ENCODE data around the gene CHST4.
"Not testable (repeated sequence)": the region's sequence is repeated elsewhere in the genome, so short reads cannot be mapped to it uniquely, and the experiment has no call there.

The CHST4 gene

GRCh38 chr16:71570144-71570543 is 43.9 kb downstream of the CHST4 start:
- DNase-seq (ENCODE audit: low read depth): no peak

GRCh38 chr16:71572497-71573116 is 46.4 kb downstream of the CHST4 start:
- DNase-seq (ENCODE audit: low read depth): no peak

GRCh38 chr16:71573387-71574094 is 47.3 kb downstream of the CHST4 start:
- DNase-seq (ENCODE audit: low read depth): no peak

- no peak for DNase-seq (ENCODE audit: low read depth)
Observed at GRCh38 chr16:71574702-71575101, 48.5 kb downstream of the CHST4 start.

- DNase-seq (ENCODE audit: low read depth): no peak
Observed at GRCh38 chr16:71576971-71577370, 50.7 kb downstream of the CHST4 start, which contains the start of gene TAT. TAT (minus strand) TSS chr16:71577092; CDS start chr16:71576415, 677 bp downstream.

GRCh38 chr16:71582553-71582848 is 56.3 kb downstream of the CHST4 start:
- not testable (repeated sequence) for DNase-seq (ENCODE audit: low read depth)

GRCh38 chr16:71584543-71585317 is 58.5 kb downstream of the CHST4 start:
- no peak for DNase-seq (ENCODE audit: low read depth)

GRCh38 chr16:71585318-71585703 is 59.1 kb downstream of the CHST4 start:
- DNase-seq (ENCODE audit: low read depth): no peak

Measured in T-helper 22 cell (primary cell).